Measurements from ENCODE around the gene GPR171. TPM values are rescaled to one million over a fixed set of nuclear protein-coding genes. Genes with fewer than 3 reads are reported as not detected.

The GPR171 gene
- total RNA-seq, 1 donor from 2014 or later, result 3.2 TPM

- TF ChIP-seq CTCF (IDR thresholded peaks at IDR 0.05), result no peak
- intact Hi-C loops (cut with DNase I), result no loop called here
- no peak for DNase-seq
Observed at GRCh38 chr3:151197228-151197627, 5.8 kb downstream of the GPR171 start.

GRCh38 chr3:151196434-151196833 is 6.6 kb downstream of the GPR171 start:
- ATAC-seq (no peak), DNase-seq (no peak)
- Histone ChIP-seq H3K27ac (no peak overlapping the region), H3K36me3 (no peaks in the 10 kb centered on the region), H3K4me3 (no peak overlapping the region), H3K27me3 (no peaks in the 10 kb centered on the region), H3K4me1 (no peaks in the 10 kb centered on the region), H3K9me3 (no peaks in the 10 kb centered on the region)
- intact Hi-C loops (cut with DNase I), result no loop called here
- TF ChIP-seq CTCF (IDR thresholded peaks at IDR 0.05), result no peak

More at GRCh38 chr3:151197228-151197627, 5.8 kb downstream of the GPR171 start:
- Histone ChIP-seq H3K27me3 (no peaks in the 10 kb centered on the region), H3K27ac (no peak overlapping the region), H3K36me3 (no peaks in the 10 kb centered on the region), H3K4me3 (no peak overlapping the region), H3K9me3 (no peaks in the 10 kb centered on the region), H3K4me1 (no peaks in the 10 kb centered on the region)
- no peak for ATAC-seq

- Histone ChIP-seq H3K4me3 (no peak overlapping the region), H3K9me3 (no peaks in the 10 kb centered on the region), H3K27ac (no peak overlapping the region), H3K4me1 (no peaks in the 10 kb centered on the region), H3K27me3 (no peaks in the 10 kb centered on the region), H3K36me3 (no peaks in the 10 kb centered on the region)
- no peak for ATAC-seq
- intact Hi-C loops (cut with DNase I), result no loop called here
- TF ChIP-seq CTCF (IDR thresholded peaks at IDR 0.05), result no peak
- no peak for DNase-seq
Observed at GRCh38 chr3:151195826-151196225, 7.2 kb downstream of the GPR171 start.

- no peak overlapping the region for H3K27ac ChIP-seq
- intact Hi-C loops (cut with DNase I), result no loop called here
- no peaks in the 10 kb centered on the region for H3K36me3 ChIP-seq
- H3K9me3 ChIP-seq, result no peaks in the 10 kb centered on the region
- DNase-seq (no peak), ATAC-seq (no peak)
- no peaks in the 10 kb centered on the region for H3K4me1 ChIP-seq
- TF ChIP-seq CTCF (IDR thresholded peaks at IDR 0.05), result no peak
- H3K4me3 ChIP-seq, result no peak overlapping the region
- H3K27me3 ChIP-seq, result no peaks in the 10 kb centered on the region
Observed at GRCh38 chr3:151192545-151192944, 10.5 kb downstream of the GPR171 start.

GRCh38 chr3:151191095-151191494 is 11.9 kb downstream of the GPR171 start:
- ATAC-seq, result no peak
- Histone ChIP-seq H3K27me3 (no peaks in the 10 kb centered on the region), H3K4me3 (no peak overlapping the region), H3K9me3 (no peaks in the 10 kb centered on the region), H3K36me3 (no peaks in the 10 kb centered on the region), H3K27ac (no peak overlapping the region), H3K4me1 (no peaks in the 10 kb centered on the region)
- DNase-seq, result no peak
- intact Hi-C loops (cut with DNase I), result no loop called here
- TF ChIP-seq CTCF (IDR thresholded peaks at IDR 0.05), result no peak

- Histone ChIP-seq H3K27me3 (no peaks in the 10 kb centered on the region), H3K36me3 (no peaks in the 10 kb centered on the region), H3K9me3 (no peaks in the 10 kb centered on the region), H3K4me1 (peaks cover 5% of the 10 kb centered on the region), H3K4me3 (no peak overlapping the region), H3K27ac (no peak overlapping the region)
- intact Hi-C loops (cut with DNase I), result no loop called here
- ATAC-seq (peak; percentile 42), DNase-seq (no peak)
- no peak for TF ChIP-seq CTCF (IDR thresholded peaks at IDR 0.05)
Observed at GRCh38 chr3:151183265-151183671, 19.7 kb downstream of the GPR171 start.

Measured in upper lobe of right lung (tissue), 1 donor.